H1 (cell line): Measurements from ENCODE around the gene TBL1Y. TPM values are rescaled to one million over a fixed set of nuclear protein-coding genes. Genes with fewer than 3 reads are reported as not detected.

Source experiments
- CTCF ChIA-PET: fragments of 300-600 bp; sonication (Branson Sonifier 250); formaldehyde crosslinking; loops from one replicate; lab custom pipeline; 2021; ENCODE audit not compliant: partially characterized antibody; lab: Charles Lee
- POLR2A ChIA-PET: fragments of 300-600 bp; sonication (Branson Sonifier 250); formaldehyde crosslinking; loops from one replicate; lab custom pipeline; 2021; ENCODE audit warnings: inconsistent platforms; ENCODE audit not compliant: partially characterized antibody; lab: Charles Lee
- DNase-seq, 2 experiments: peaks; one replicate each; pipeline versions ENCODE4 v3.0.0 to v3.0.0-alpha.2; 2010 to 2022; ENCODE audit warnings: low spot score in 2 of 2, low read depth in 1 of 2, mixed read lengths in 1 of 2
- FAIRE-seq: peaks from 2 replicates; lab custom pipeline; 2011; peaks lifted over from hg19 to GRCh38; lab: Jason Lieb, UNC
- H2AFZ ChIP-seq: 2 replicates; pipeline ENCODE4 v1.8.1; 2012; ENCODE audit warnings: low read length, inconsistent platforms
- H2AK5ac ChIP-seq: 2 replicates; pipeline ENCODE4 v1.6.1; 2013; ENCODE audit warnings: low read depth, low read length
- H2BK120ac ChIP-seq: replicated peaks from 2 replicates; pipeline ENCODE3; 2013; ENCODE audit warnings: low read depth, low read length, inconsistent platforms
- H2BK12ac ChIP-seq: 2 replicates; pipeline ENCODE4 v1.6.1; 2013; ENCODE audit warnings: low read depth, low read length
- H2BK15ac ChIP-seq: 2 replicates; pipeline ENCODE4 v1.6.1; 2013; ENCODE audit warnings: low read length
- H2BK20ac ChIP-seq: 2 replicates; pipeline ENCODE4 v1.6.1; 2013; ENCODE audit warnings: low read length
- H2BK5ac ChIP-seq: 2 replicates; pipeline ENCODE4 v1.6.1; 2013; ENCODE audit warnings: low read depth, low read length
- H3K14ac ChIP-seq: 2 replicates; pipeline ENCODE4 v1.6.1; 2013; ENCODE audit warnings: inconsistent platforms; ENCODE audit not compliant: insufficient read length
- H3K18ac ChIP-seq: 2 replicates; pipeline ENCODE4 v1.6.1; 2013; ENCODE audit warnings: low read length; ENCODE audit errors: extremely low read depth
- H3K23ac ChIP-seq: 2 replicates; pipeline ENCODE4 v1.6.1; 2013; ENCODE audit warnings: inconsistent platforms; ENCODE audit not compliant: insufficient read length
- H3K23me2 ChIP-seq: 2 replicates; pipeline ENCODE4 v1.6.1; 2013; ENCODE audit warnings: low read depth, low read length
- H3K27ac ChIP-seq: 2 replicates; pipeline ENCODE4 v1.6.1; 2011; ENCODE audit warnings: low read depth, low read length, inconsistent platforms
- H3K27me3 ChIP-seq, 4 experiments: replicated peaks in 1 of 4; 1 replicate in 1 of 4; 2 replicates in 3 of 4; pipeline versions ENCODE4 v1.6.1 to v1.8.1; 2011 to 2013; ENCODE audit warnings: low read length in 3 of 4, mild to moderate bottlenecking in 3 of 4, inconsistent platforms in 2 of 4, mixed read lengths in 2 of 4, moderate library complexity in 1 of 4; ENCODE audit not compliant: control insufficient read depth in 3 of 4, insufficient read depth in 3 of 4; ENCODE audit errors: extremely low read depth in 1 of 4
- H3K36me3 ChIP-seq, 4 experiments: 2 replicates each; pipeline versions ENCODE4 v1.6.1 to v1.8.1; 2011 to 2013; ENCODE audit warnings: mild to moderate bottlenecking in 4 of 4, low read length in 3 of 4, moderate library complexity in 2 of 4, control low read depth in 1 of 4, inconsistent platforms in 1 of 4; ENCODE audit not compliant: insufficient read depth in 4 of 4, control insufficient read depth in 2 of 4
- H3K4ac ChIP-seq: replicated peaks from 2 replicates; pipeline ENCODE3; 2013; ENCODE audit warnings: low read length, low read depth, mixed read lengths, inconsistent platforms; ENCODE audit not compliant: insufficient read length
- H3K4me1 ChIP-seq, 4 experiments: replicated peaks in 1 of 4; 1 replicate in 1 of 4; 2 replicates in 3 of 4; pipeline versions ENCODE4 v1.6.1 to v1.8.1; 2011 to 2013; ENCODE audit warnings: low read length in 3 of 4, inconsistent platforms in 2 of 4, mixed read lengths in 1 of 4; ENCODE audit not compliant: insufficient read depth in 4 of 4, control insufficient read depth in 3 of 4
- H3K4me2 ChIP-seq, 2 experiments: 2 replicates each; pipeline versions ENCODE4 v1.6.1 to v1.8.1; 2011 to 2013; ENCODE audit warnings: low read depth in 2 of 2, low read length in 2 of 2, control low read depth in 1 of 2, inconsistent platforms in 1 of 2, mild to moderate bottlenecking in 1 of 2; ENCODE audit not compliant: insufficient read depth in 1 of 2
- H3K4me3 ChIP-seq, 4 experiments: fragments of 200-600, 300-600 bp in 1 of 4; sonication (generic), shearing (Covaris generic), sonication (Bioruptor Twin) in 1 of 4; 2 replicates each; pipeline versions ENCODE4 v1.5.1 to v1.8.1; 2011 to 2016; ENCODE audit warnings: low read length in 4 of 4, low read depth in 3 of 4, control low read depth in 2 of 4, inconsistent platforms in 2 of 4, mild to moderate bottlenecking in 2 of 4, mixed read lengths in 1 of 4, moderate library complexity in 1 of 4; ENCODE audit not compliant: insufficient read depth in 2 of 4; ENCODE audit errors: extremely low read depth in 1 of 4
- H3K56ac ChIP-seq: replicated peaks from 2 replicates; pipeline ENCODE3; 2013; ENCODE audit warnings: low read depth, mild to moderate bottlenecking, mixed read lengths, low read length, inconsistent platforms; ENCODE audit not compliant: insufficient read length
- H3K79me1 ChIP-seq: 2 replicates; pipeline ENCODE4 v1.6.1; 2013; ENCODE audit warnings: low read depth, low read length, control low read depth
- H3K79me2 ChIP-seq, 2 experiments: 2 replicates each; pipeline versions ENCODE4 v1.6.1 to v1.8.1; 2012 to 2013; ENCODE audit warnings: low read length in 2 of 2, mild to moderate bottlenecking in 2 of 2, inconsistent platforms in 1 of 2; ENCODE audit not compliant: insufficient read depth in 2 of 2, control insufficient read depth in 1 of 2
- H3K9ac ChIP-seq, 4 experiments: replicated peaks in 1 of 4; 1 replicate in 1 of 4; 2 replicates in 3 of 4; pipeline versions ENCODE4 v1.6.1 to v1.8.1; 2011 to 2013; ENCODE audit warnings: low read depth in 3 of 4, low read length in 3 of 4, control low read depth in 2 of 4, mild to moderate bottlenecking in 2 of 4, moderate library complexity in 2 of 4, inconsistent platforms in 1 of 4; ENCODE audit errors: extremely low read depth in 1 of 4
- H3K9me3 ChIP-seq, 2 experiments: 2 replicates each; pipeline versions ENCODE4 v1.6.1 to v1.8.1; 2012 to 2013; ENCODE audit warnings: mild to moderate bottlenecking in 2 of 2, moderate library complexity in 2 of 2, control low read depth in 1 of 2, inconsistent platforms in 1 of 2, low read depth in 1 of 2, low read length in 1 of 2, mixed read lengths in 1 of 2; ENCODE audit not compliant: insufficient read depth in 2 of 2
- H4K20me1 ChIP-seq, 2 experiments: replicated peaks in 1 of 2; 2 replicates each; pipeline versions ENCODE3 to v1.8.1; 2011 to 2013; ENCODE audit warnings: inconsistent platforms in 2 of 2, low read length in 2 of 2, mild to moderate bottlenecking in 1 of 2; ENCODE audit not compliant: insufficient read depth in 2 of 2, control insufficient read depth in 1 of 2
- H4K5ac ChIP-seq: 2 replicates; pipeline ENCODE4 v1.6.1; 2013; ENCODE audit warnings: low read length, low read depth, mixed read lengths, inconsistent platforms; ENCODE audit not compliant: insufficient read length
- H4K8ac ChIP-seq: 2 replicates; pipeline ENCODE4 v1.8.0; 2013; ENCODE audit warnings: mild to moderate bottlenecking, moderate library complexity, low read length, inconsistent platforms; ENCODE audit not compliant: insufficient read depth; ENCODE audit errors: extremely low read depth
- H4K91ac ChIP-seq: replicated peaks from 2 replicates; pipeline ENCODE3; 2013; ENCODE audit warnings: low read length, mixed read lengths, inconsistent platforms; ENCODE audit not compliant: insufficient read length
- SP4 ChIP-seq: IDR thresholded peaks from 2 replicates; pipeline ENCODE4 v1.6.1; 2012; ENCODE audit warnings: low read length, inconsistent platforms
- TAF1 ChIP-seq: IDR thresholded peaks from 2 replicates; pipeline ENCODE4 v1.6.1; 2011; ENCODE audit warnings: mild to moderate bottlenecking, low read depth, low read length
- TBP ChIP-seq: IDR thresholded peaks from 2 replicates; pipeline ENCODE4 v1.6.1; 2011; ENCODE audit warnings: low read depth, low read length, improper control_type of control experiment
- WGBS, 2 experiments: shearing (Covaris generic) in 1 of 2; methylation state at CpG; one replicate each; pipeline versions ENCODE4 v1.1.6 to v1.1.7; 2013 to 2015; ENCODE audit warnings: low lambda C conversion rate in 2 of 2, mixed read lengths in 2 of 2, inconsistent platforms in 1 of 2, low coverage in 1 of 2, missing lambda C conversion rate in 1 of 2; ENCODE audit not compliant: insufficient replicate concordance in 2 of 2, insufficient coverage in 1 of 2, insufficient read length in 1 of 2; ENCODE audit errors: extremely low coverage in 1 of 2, missing lambda C conversion rate in 1 of 2; 5-methylcytosine and 5-hydroxymethylcytosine counted together
- polyA plus RNA-seq, 7 experiments: library from polyadenylated mRNA; depleted of rRNA in 3 of 7; stranded (reverse) in 5 of 7; unstranded in 2 of 7; fragments of >200 nt in 5 of 7; fragments of 200-250 nt in 2 of 7; gene quantifications; 1 replicate in 5 of 7; 2 replicates in 1 of 7; 4 replicates in 1 of 7; pipeline versions ENCODE4 v1.2.1 to v1.2.3, GENCODE V29; 2011 to 2013; ENCODE audit warnings: missing spikeins in 2 of 7, mixed read lengths in 2 of 7
- total RNA-seq: library from RNA; stranded (reverse); fragmentation: NEBNext Ultra II Directional; extraction: Animal tissue kit (Norgen Biotek cat#: 25700); gene quantifications from 2 replicates; pipeline ENCODE4 v1.2.1, GENCODE V29; 2021

TBL1Y gene
- total and polyA plus RNA-seq, 2 of the 8 experiments (the other 6 are each of a cell fraction or from before 2014, with no cell fraction given): 2.5 to 4.2 TPM

GRCh38 chrY:7007911-7008310 lies 97.4 kb downstream of the TBL1Y start:
- Histone ChIP-seq H2BK20ac (no peak overlapping the region), H2AK5ac (no peak overlapping the region), H4K8ac (no peak overlapping the region), H2BK12ac (no peak overlapping the region), H3K79me1 (no peaks in the 10 kb centered on the region), H4K91ac (no peak overlapping the region), H3K4ac (no peak overlapping the region), H3K18ac (no peak overlapping the region), H3K56ac (no peak overlapping the region), H4K20me1 (no peaks in the 10 kb centered on the region), H3K23me2 (no peaks in the 10 kb centered on the region), H2BK120ac (no peak overlapping the region), H3K36me3 (no peaks in the 10 kb centered on the region), H3K9ac (no peak overlapping the region), H2BK5ac (no peak overlapping the region), H3K4me2 (no peak overlapping the region), H3K14ac (no peak overlapping the region), H3K9me3 (no peaks in the 10 kb centered on the region), H3K4me1 (peaks cover 0 to 3% (median 1%) of the 10 kb centered on the region in 4 experiments; a peak in 2 of 7 replicates), H3K27me3 (no peaks in the 10 kb centered on the region), H3K23ac (no peak overlapping the region), H3K79me2 (no peaks in the 10 kb centered on the region), H2AFZ (no peak overlapping the region), H2BK15ac (no peak overlapping the region), H3K4me3 (no peak overlapping the region), H4K5ac (no peak overlapping the region), H3K27ac (no peak overlapping the region)
- ChIA-PET CTCF (no interaction called here), POLR2A (no interaction called here)
- WGBS, 2 experiments: 100% methylated on average over 1 of the region's 1 CpG; no CpG with 5 or more reads in 1 of the 2 experiments
- TF ChIP-seq TAF1: no peak
- no peak for TF ChIP-seq SP4
- TF ChIP-seq TBP: no peak
- no peak for FAIRE-seq
- DNase-seq: no peak
